Measurements from ENCODE around the gene RACK1. TPM values are rescaled to one million over a fixed set of nuclear protein-coding genes. Genes with fewer than 3 reads are reported as not detected.

Gene RACK1
- total and polyA plus RNA-seq, 2 of the 13 experiments (the other 11 are each of a cell fraction or from before 2014, with no cell fraction given), result 2,514 to 6,141 TPM

DNA sequence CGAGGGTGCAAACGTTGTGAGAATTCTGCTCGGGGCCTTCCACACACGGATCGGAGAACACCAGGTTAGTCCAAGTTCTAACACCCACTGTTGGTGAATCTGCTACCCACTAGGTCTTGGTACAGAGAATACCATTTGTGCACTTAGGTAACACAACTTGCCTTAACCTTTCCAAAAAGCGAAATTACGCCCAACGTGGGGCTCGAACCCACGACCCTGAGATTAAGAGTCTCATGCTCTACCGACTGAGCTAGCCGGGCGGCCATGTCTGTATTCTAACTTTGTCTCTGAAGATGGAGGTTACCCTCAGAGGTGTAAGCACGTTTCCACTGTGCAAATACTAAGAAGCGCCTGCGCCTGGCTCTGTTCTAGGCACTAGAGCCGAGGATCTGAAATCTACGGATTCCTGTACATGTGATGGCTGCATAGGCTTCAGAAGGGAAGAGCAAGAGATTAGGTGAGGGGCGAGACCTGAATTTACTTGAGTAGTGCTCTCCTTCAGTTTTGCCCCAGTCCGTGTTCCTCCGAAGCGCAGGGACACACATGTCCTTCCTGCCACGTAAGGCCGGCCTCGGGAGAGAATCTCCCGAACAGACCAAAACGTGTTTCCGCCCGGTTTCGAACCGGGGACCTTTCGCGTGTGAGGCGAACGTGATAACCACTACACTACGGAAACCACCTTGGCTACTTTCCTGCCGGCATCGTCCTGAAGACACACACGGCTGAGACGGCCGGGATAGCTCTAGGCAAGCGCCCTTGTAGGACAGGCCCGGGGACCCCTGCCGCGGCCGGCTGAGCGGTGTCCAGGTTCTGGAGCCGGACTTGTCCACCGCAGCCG is 21.7 kb downstream of the RACK1 start (continued):
- TF ChIP-seq NFATC3 (CRISPR knock-in tag; IDR thresholded peaks at IDR 0.05) (no peak), DMAP1 (CRISPR knock-in tag; IDR thresholded peaks at IDR 0.05) (0 out of 2 replicates have a peak, but pooled peaks have one; percentile 52), ZNF33B (CRISPR knock-in tag; IDR thresholded peaks at IDR 0.05) (peak; percentile 31; the same call in 1 of the 2 replicates), ZNF282 (IDR thresholded peaks at IDR 0.05; ENCODE audit: partially characterized antibody) (no peak), ZNF605 (CRISPR knock-in tag; IDR thresholded peaks at IDR 0.05) (no peak), ZBTB3 (CRISPR knock-in tag; IDR thresholded peaks at IDR 0.05; ENCODE audit: borderline replicate concordance, low read depth) (no peak), MEF2D (CRISPR knock-in tag; IDR thresholded peaks at IDR 0.05) (0 out of 2 replicates have a peak, but pooled peaks have one; percentile 32), ZFP82 (CRISPR knock-in tag; IDR thresholded peaks at IDR 0.05; ENCODE audit: borderline replicate concordance) (peak; percentile 67; the same call in 1 of the 2 replicates), RCOR2 (CRISPR knock-in tag; IDR thresholded peaks at IDR 0.05) (peak; percentile 76; the same call in 1 of the 2 replicates), PRMT3 (CRISPR knock-in tag; IDR thresholded peaks at IDR 0.05; ENCODE audit: borderline replicate concordance, low read depth) (peak; percentile 84; the same call in 1 of the 2 replicates), ZNF253 (CRISPR knock-in tag; IDR thresholded peaks at IDR 0.05; ENCODE audit: borderline replicate concordance) (0 out of 2 replicates have a peak, but pooled peaks have one; percentile 90), RELA (CRISPR knock-in tag; IDR thresholded peaks at IDR 0.05) (no peak; the same call in 1 of the 2 replicates), ZNF317 (CRISPR knock-in tag; IDR thresholded peaks at IDR 0.05) (peak; percentile 46; the same call in 1 of the 2 replicates), NCOA1 (CRISPR knock-in tag; IDR thresholded peaks at IDR 0.05) (peak; percentile 87), ZNF17 (CRISPR knock-in tag; IDR thresholded peaks at IDR 0.05) (no peak), CBX5 (CRISPR knock-in tag; IDR thresholded peaks at IDR 0.05; ENCODE audit: borderline replicate concordance) (peak; percentile 50; the same call in 1 of the 2 replicates), NKX3-1 (CRISPR knock-in tag; IDR thresholded peaks at IDR 0.05) (peak; percentile 87)
- TF ChIP-seq, protein P1, sequence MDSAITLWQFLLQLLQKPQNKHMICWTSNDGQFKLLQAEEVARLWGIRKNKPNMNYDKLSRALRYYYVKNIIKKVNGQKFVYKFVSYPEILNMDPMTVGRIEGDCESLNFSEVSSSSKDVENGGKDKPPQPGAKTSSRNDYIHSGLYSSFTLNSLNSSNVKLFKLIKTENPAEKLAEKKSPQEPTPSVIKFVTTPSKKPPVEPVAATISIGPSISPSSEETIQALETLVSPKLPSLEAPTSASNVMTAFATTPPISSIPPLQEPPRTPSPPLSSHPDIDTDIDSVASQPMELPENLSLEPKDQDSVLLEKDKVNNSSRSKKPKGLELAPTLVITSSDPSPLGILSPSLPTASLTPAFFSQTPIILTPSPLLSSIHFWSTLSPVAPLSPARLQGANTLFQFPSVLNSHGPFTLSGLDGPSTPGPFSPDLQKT (CRISPR knock-in tag; IDR thresholded peaks at IDR 0.05; ENCODE audit: borderline replicate concordance), result no peak
- TF ChIP-seq, protein P2, sequence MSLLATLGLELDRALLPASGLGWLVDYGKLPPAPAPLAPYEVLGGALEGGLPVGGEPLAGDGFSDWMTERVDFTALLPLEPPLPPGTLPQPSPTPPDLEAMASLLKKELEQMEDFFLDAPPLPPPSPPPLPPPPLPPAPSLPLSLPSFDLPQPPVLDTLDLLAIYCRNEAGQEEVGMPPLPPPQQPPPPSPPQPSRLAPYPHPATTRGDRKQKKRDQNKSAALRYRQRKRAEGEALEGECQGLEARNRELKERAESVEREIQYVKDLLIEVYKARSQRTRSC (CRISPR knock-in tag; IDR thresholded peaks at IDR 0.05; ENCODE audit: low read depth), result no peak
- TF ChIP-seq, protein P3, sequence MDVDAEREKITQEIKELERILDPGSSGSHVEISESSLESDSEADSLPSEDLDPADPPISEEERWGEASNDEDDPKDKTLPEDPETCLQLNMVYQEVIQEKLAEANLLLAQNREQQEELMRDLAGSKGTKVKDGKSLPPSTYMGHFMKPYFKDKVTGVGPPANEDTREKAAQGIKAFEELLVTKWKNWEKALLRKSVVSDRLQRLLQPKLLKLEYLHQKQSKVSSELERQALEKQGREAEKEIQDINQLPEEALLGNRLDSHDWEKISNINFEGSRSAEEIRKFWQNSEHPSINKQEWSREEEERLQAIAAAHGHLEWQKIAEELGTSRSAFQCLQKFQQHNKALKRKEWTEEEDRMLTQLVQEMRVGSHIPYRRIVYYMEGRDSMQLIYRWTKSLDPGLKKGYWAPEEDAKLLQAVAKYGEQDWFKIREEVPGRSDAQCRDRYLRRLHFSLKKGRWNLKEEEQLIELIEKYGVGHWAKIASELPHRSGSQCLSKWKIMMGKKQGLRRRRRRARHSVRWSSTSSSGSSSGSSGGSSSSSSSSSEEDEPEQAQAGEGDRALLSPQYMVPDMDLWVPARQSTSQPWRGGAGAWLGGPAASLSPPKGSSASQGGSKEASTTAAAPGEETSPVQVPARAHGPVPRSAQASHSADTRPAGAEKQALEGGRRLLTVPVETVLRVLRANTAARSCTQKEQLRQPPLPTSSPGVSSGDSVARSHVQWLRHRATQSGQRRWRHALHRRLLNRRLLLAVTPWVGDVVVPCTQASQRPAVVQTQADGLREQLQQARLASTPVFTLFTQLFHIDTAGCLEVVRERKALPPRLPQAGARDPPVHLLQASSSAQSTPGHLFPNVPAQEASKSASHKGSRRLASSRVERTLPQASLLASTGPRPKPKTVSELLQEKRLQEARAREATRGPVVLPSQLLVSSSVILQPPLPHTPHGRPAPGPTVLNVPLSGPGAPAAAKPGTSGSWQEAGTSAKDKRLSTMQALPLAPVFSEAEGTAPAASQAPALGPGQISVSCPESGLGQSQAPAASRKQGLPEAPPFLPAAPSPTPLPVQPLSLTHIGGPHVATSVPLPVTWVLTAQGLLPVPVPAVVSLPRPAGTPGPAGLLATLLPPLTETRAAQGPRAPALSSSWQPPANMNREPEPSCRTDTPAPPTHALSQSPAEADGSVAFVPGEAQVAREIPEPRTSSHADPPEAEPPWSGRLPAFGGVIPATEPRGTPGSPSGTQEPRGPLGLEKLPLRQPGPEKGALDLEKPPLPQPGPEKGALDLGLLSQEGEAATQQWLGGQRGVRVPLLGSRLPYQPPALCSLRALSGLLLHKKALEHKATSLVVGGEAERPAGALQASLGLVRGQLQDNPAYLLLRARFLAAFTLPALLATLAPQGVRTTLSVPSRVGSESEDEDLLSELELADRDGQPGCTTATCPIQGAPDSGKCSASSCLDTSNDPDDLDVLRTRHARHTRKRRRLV (CRISPR knock-in tag; IDR thresholded peaks at IDR 0.05), result peak; percentile 33; the same call in 1 of the 2 replicates
- TF ChIP-seq, protein P4, sequence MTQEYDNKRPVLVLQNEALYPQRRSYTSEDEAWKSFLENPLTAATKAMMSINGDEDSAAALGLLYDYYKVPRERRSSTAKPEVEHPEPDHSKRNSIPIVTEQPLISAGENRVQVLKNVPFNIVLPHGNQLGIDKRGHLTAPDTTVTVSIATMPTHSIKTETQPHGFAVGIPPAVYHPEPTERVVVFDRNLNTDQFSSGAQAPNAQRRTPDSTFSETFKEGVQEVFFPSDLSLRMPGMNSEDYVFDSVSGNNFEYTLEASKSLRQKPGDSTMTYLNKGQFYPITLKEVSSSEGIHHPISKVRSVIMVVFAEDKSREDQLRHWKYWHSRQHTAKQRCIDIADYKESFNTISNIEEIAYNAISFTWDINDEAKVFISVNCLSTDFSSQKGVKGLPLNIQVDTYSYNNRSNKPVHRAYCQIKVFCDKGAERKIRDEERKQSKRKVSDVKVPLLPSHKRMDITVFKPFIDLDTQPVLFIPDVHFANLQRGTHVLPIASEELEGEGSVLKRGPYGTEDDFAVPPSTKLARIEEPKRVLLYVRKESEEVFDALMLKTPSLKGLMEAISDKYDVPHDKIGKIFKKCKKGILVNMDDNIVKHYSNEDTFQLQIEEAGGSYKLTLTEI (CRISPR knock-in tag; conservative IDR thresholded peaks at IDR 0.05), result no peak

Data from HepG2 (cell line).